PC-9 (cell line): ENCODE data around the gene ZNF316.

Experiments
- EZH2 ChIP-seq: fragments of 200-600 bp; sonication (generic); IDR thresholded peaks from 2 replicates; pipeline ENCODE4 v1.8.0; 2017; ENCODE audit warnings: antibody characterized with exemption, low read depth
- TF ChIP-seq, protein P1 (sequence below): fragments of 200-600 bp; sonication (generic); conservative IDR thresholded peaks from 2 replicates; pipeline ENCODE4 v1.6.1; 2017; ENCODE audit warnings: mixed run types, antibody characterized with exemption, mild to moderate bottlenecking, moderate library complexity

- TF ChIP-seq, protein P1, sequence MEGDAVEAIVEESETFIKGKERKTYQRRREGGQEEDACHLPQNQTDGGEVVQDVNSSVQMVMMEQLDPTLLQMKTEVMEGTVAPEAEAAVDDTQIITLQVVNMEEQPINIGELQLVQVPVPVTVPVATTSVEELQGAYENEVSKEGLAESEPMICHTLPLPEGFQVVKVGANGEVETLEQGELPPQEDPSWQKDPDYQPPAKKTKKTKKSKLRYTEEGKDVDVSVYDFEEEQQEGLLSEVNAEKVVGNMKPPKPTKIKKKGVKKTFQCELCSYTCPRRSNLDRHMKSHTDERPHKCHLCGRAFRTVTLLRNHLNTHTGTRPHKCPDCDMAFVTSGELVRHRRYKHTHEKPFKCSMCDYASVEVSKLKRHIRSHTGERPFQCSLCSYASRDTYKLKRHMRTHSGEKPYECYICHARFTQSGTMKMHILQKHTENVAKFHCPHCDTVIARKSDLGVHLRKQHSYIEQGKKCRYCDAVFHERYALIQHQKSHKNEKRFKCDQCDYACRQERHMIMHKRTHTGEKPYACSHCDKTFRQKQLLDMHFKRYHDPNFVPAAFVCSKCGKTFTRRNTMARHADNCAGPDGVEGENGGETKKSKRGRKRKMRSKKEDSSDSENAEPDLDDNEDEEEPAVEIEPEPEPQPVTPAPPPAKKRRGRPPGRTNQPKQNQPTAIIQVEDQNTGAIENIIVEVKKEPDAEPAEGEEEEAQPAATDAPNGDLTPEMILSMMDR, result no peak
- TF ChIP-seq EZH2, result no peak
Observed at GRCh38 chr7:6701860-6702259, 64.7 kb downstream of the ZNF316 start.
